Smooth muscle cell (in vitro differentiated cells): ENCODE results near the gene ETV3L. TPM values are rescaled to one million over a fixed set of nuclear protein-coding genes. Genes with fewer than 3 reads are reported as not detected.
"Not testable (repeated sequence)": the region's sequence is repeated elsewhere in the genome, so short reads cannot be mapped to it uniquely, and the experiment has no call there.

Experiments used
- DNase-seq: peaks from one replicate; lab custom pipeline; 2025; ENCODE audit not compliant: unreplicated experiment; lab: John Stamatoyannopoulos, UW
- H2AFZ ChIP-seq: fragments of 200-600 bp; sonication (generic); 2 replicates; pipeline ENCODE4 v1.6.0; 2016; ENCODE audit warnings: antibody characterized with exemption, low read depth, mild to moderate bottlenecking
- H3F3A ChIP-seq: fragments of 200-600 bp; sonication (generic); 2 replicates; pipeline ENCODE4 v1.6.0; 2017; ENCODE audit warnings: antibody characterized with exemption, low read depth
- H3K27ac ChIP-seq: fragments of 200-600 bp; sonication (generic); 2 replicates; pipeline ENCODE4 v1.5.1; 2016; ENCODE audit warnings: low read depth, mild to moderate bottlenecking
- H3K27me3 ChIP-seq: fragments of 200-600 bp; sonication (generic); 2 replicates; pipeline ENCODE4 v1.6.1; 2016; ENCODE audit warnings: low read depth, mild to moderate bottlenecking
- H3K36me3 ChIP-seq: fragments of 200-600 bp; sonication (generic); 2 replicates; pipeline ENCODE4 v1.5.1; 2016; ENCODE audit warnings: low read depth
- H3K4me1 ChIP-seq: fragments of 200-600 bp; sonication (generic); 2 replicates; pipeline ENCODE4 v1.5.1; 2016; ENCODE audit warnings: low read depth
- H3K4me2 ChIP-seq: fragments of 200-600 bp; sonication (generic); 2 replicates; pipeline ENCODE4 v1.6.0; 2016; ENCODE audit warnings: mild to moderate bottlenecking
- H3K4me3 ChIP-seq: fragments of 200-600 bp; sonication (generic); 2 replicates; pipeline ENCODE4 v1.5.1; 2016; ENCODE audit warnings: mild to moderate bottlenecking
- H3K79me2 ChIP-seq: fragments of 200-600 bp; sonication (generic); 2 replicates; pipeline ENCODE4 v1.6.0; 2016; ENCODE audit warnings: low read depth, mild to moderate bottlenecking
- H3K9ac ChIP-seq: fragments of 200-600 bp; sonication (generic); 2 replicates; pipeline ENCODE4 v1.6.0; 2016; ENCODE audit warnings: low read depth
- H3K9me3 ChIP-seq: fragments of 200-600 bp; sonication (generic); replicated peaks from 2 replicates; pipeline ENCODE4 v1.5.1; 2016; ENCODE audit warnings: low read depth
- H4K20me1 ChIP-seq: fragments of 200-600 bp; sonication (generic); 2 replicates; pipeline ENCODE4 v1.6.0; 2016; ENCODE audit warnings: low read depth
- CTCF ChIP-seq: fragments of 200-600 bp; sonication (generic); IDR thresholded peaks from 2 replicates; pipeline ENCODE4 v1.5.1; 2017; ENCODE audit warnings: borderline replicate concordance, mild to moderate bottlenecking, antibody characterized with exemption; ENCODE audit not compliant: insufficient read depth, poor library complexity, severe bottlenecking
- WGBS: methylation state at CpG from one replicate; pipeline ENCODE4 v1.1.7; 2016; ENCODE audit warnings: low lambda C conversion rate; 5-methylcytosine and 5-hydroxymethylcytosine counted together
- polyA plus RNA-seq: library from polyadenylated mRNA; unstranded; fragments of >200 nt; fragmentation: Nextera tagmentation; extraction: Ambion mirVana; gene quantifications from 2 replicates; pipeline ENCODE4 v1.2.1, GENCODE V29; 2016
- total RNA-seq: library from RNA; depleted of rRNA; stranded (reverse); fragments of >200 nt; gene quantifications from 2 replicates; pipeline ENCODE4 v1.2.3, GENCODE V29; 2014

ETV3L gene
- total and polyA plus RNA-seq, 2 experiments from 2014 or later: not detected

GRCh38 chr1:157056269-157056668 lies 43.3 kb downstream of the ETV3L start:
- Histone ChIP-seq H3K27me3 (no peaks in the 10 kb centered on the region), H3K36me3 (no peaks in the 10 kb centered on the region), H3K79me2 (no peaks in the 10 kb centered on the region), H3F3A (no peaks in the 10 kb centered on the region), H3K27ac (no peak overlapping the region), H3K4me2 (no peak overlapping the region), H3K9ac (no peak overlapping the region), H3K9me3 (peaks cover 8% of the 10 kb centered on the region), H3K4me3 (no peak overlapping the region), H3K4me1 (no peaks in the 10 kb centered on the region), H2AFZ (no peak overlapping the region), H4K20me1 (no peaks in the 10 kb centered on the region)
- 79% methylated on average over 1 of the region's 1 CpG for WGBS
- no peak for TF ChIP-seq CTCF
- DNase-seq: no peak

GRCh38 chr1:157055729-157056128 lies 43.9 kb downstream of the ETV3L start:
- WGBS: 91% methylated on average over 5 of the region's 5 CpGs
- not testable (repeated sequence) for H3K4me3 ChIP-seq

GRCh38 chr1:157050836-157051235 lies 48.8 kb downstream of the ETV3L start:
- WGBS: 79% methylated on average over 2 of the region's 2 CpGs
- no peak for TF ChIP-seq CTCF

More at GRCh38 chr1:157055729-157056128, 43.9 kb downstream of the ETV3L start:
- not testable (repeated sequence) for H4K20me1 ChIP-seq, H3F3A ChIP-seq, H3K36me3 ChIP-seq, H3K9me3 ChIP-seq, H3K27ac ChIP-seq, DNase-seq, H3K4me1 ChIP-seq, H3K4me2 ChIP-seq, H3K9ac ChIP-seq, H2AFZ ChIP-seq, H3K79me2 ChIP-seq, H3K27me3 ChIP-seq

DNA sequence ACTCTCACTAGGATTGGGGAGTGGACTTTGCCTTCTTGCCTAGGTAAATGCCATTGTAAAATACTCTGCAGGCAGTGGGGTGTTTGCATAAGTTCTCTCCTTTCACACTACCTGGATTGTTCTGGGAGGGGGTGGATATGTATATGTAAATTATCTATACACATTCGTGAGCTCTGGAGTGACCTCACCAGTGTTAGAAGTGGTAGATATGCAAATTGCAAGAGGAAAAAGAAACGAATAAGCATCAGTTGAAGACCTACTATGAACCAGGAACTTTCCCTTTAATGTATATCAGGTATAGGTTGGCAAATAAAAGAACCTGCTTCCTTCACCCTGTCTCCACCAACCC lies 52.6 kb downstream of the ETV3L start:
- Histone ChIP-seq H3K79me2 (peaks cover 31% of the 10 kb centered on the region), H3F3A (peaks cover 4% of the 10 kb centered on the region), H3K9me3 (peaks cover 2% of the 10 kb centered on the region), H3K27me3 (no peaks in the 10 kb centered on the region), H3K9ac (no peak overlapping the region), H3K4me1 (peaks cover 31% of the 10 kb centered on the region), H3K4me3 (no peak overlapping the region), H4K20me1 (peaks cover 23% of the 10 kb centered on the region), H2AFZ (no peak overlapping the region), H3K4me2 (no peak overlapping the region), H3K36me3 (no peaks in the 10 kb centered on the region), H3K27ac (no peak overlapping the region)
- no peak for TF ChIP-seq CTCF
- 29% methylated on average over 2 of the region's 2 CpGs for WGBS
- DNase-seq: no peak

More at GRCh38 chr1:157050836-157051235, 48.8 kb downstream of the ETV3L start:
- Histone ChIP-seq H3K79me2 (no peaks in the 10 kb centered on the region), H4K20me1 (no peaks in the 10 kb centered on the region), H3K9ac (no peak overlapping the region), H2AFZ (no peak overlapping the region), H3K9me3 (peaks cover 8% of the 10 kb centered on the region), H3K36me3 (no peaks in the 10 kb centered on the region), H3K4me1 (peaks cover 2% of the 10 kb centered on the region), H3K4me2 (no peak overlapping the region), H3K4me3 (no peak overlapping the region), H3K27me3 (no peaks in the 10 kb centered on the region), H3K27ac (no peak overlapping the region), H3F3A (no peaks in the 10 kb centered on the region)
- DNase-seq: no peak
